Head of caudate nucleus (tissue), 42 donors: ENCODE results near the gene SLC43A3.
"Not testable (repeated sequence)": the region's sequence is repeated elsewhere in the genome, so short reads cannot be mapped to it uniquely, and the experiment has no call there.

Source experiments
- DNase-seq, 42 donors: peaks; one replicate each; pipeline versions ENCODE4 v3.0.0 to v3.0.0-alpha.2; 2020 to 2021; ENCODE audit warnings: mixed read lengths in 7 of 42
- intact Hi-C: fragments of 100-400 bp; cut with DNase I; formaldehyde crosslinking; loops from one replicate; pipeline ENCODE4 v1.15.0; 2022

The SLC43A3 gene

DNA sequence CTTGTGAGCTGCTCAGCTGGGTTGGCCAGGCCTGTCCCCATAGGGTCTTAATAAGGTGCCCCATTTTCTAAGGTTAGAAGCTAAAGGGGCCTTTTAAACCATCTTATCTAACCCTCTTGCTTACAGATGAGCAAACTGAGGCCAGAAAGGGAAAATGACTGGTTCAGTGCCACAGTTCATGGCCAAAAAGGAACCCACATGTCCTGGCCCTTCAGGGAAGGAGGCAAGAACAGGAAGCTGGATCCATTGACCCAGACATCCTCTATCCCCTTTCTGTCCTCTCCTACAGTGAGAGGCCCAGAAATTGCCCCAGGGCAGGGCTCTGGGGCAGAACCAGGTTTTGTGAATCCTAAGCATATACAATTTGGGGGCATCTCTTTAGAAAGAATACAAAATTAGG is 56.0 kb downstream of the SLC43A3 start:
- no peak for DNase-seq
- intact Hi-C loops = no loop called here

- intact Hi-C loops = no loop called here
Measured at GRCh38 chr11:57370251-57370650, 56.7 kb downstream of the SLC43A3 start.

GRCh38 chr11:57368845-57369232 is 58.1 kb downstream of the SLC43A3 start:
- no peak for DNase-seq
- intact Hi-C loops = no loop called here

More at GRCh38 chr11:57370251-57370650, 56.7 kb downstream of the SLC43A3 start:
- DNase-seq = no peak

DNA sequence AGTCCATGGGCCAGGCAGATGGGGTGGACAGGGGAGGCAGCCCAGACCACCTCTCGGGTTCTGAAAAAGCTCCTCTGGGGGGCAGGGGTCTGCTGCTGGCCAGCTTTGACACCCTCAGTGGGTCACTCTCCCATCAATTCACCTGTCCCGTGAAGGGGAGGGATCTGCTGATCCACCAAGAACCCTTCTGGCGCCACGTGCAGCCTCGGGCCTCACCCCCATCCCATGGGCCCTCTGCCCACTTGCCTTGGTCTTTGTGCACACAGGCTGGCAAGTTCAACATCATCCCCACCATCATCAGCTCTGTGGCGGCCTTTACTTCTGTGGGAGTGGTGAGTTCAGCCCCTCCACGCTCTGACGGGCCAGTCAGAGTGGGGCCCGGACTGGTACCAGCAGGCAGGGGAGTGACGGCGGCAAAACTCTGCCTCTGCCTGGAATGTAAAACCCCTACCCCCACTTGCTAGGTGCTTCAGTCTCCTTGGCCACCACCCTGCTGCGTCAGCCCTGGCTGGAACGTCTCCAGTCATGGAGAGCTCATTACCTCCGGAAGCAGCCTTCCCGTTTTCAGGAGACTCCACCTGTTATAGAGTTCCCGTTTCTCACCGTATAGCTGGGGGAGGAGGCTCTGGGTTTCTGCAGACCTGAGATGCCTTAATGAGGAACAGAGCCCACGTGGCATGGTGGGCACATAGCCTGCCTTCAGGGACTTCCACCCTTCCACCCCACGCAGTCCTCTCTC is 58.6 kb downstream of the SLC43A3 start:
- intact Hi-C loops = no loop called here
- no peak for DNase-seq

DNA sequence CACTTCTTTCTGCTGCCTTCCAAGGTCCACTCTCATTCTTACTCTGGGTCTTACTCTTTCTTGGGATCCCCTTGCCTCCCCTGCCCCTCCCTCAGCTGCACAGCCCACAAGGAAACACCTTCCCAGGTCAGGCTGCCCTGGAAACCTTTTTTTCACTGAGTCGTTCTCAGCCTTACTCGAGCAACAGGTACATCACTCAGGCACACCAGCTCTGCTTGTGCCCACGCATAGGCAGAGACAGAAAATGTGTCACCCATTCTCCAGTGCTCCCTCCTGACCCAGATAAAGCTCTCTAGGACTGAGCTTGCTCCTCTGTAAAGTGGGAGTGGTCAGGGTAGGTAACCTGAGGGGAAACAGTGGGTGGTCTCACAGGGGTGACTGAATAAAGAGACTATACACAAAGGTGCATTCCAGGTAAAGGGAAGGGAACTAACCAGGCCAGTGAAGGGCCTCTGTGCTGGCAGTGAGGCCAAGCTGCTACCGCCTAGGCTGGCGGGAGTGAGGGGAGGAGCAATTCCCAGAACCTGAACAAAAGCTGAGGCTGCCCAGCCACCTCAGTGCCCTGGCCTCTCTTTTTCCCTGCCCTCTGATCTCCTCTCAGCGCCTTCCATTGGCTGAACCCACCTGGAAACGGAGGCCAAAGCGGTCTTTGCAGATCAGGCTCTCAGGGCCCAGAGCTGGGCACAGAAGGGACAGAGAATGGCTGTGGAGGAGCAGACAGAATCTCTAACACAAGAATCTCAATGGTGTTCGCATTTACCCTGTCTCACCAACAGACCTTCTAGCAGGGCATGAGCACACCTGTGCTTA is 61.9 kb downstream of the SLC43A3 start:
- intact Hi-C loops = no loop called here
- DNase-seq = peak in 32 of 42 donors; percentile 18 to 87 (median 52)

GRCh38 chr11:57363131-57364080 is 63.5 kb downstream of the SLC43A3 start:
- no peak for DNase-seq
- intact Hi-C loops = no loop called here

DNA sequence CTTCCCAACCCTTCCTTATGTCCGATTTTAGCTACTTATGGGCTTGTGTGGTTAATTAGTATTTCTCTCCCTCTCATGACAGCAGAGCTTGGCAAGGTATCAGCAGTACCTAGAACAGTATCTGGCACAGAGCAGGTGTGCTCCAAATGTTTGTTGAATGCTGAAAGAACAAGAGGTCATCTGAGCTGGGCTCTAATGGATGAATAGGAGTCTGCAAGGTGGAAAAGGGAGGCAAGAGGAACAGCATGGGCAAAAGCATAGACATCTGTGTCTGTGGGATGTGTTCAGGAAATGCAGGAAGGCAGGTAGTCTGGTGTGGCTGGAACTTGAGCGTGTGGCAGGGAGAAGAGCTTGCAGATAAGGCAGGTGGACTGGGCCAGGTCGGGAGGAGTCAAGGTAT is 65.0 kb downstream of the SLC43A3 start:
- intact Hi-C loops = no loop called here
- DNase-seq = no peak

DNA sequence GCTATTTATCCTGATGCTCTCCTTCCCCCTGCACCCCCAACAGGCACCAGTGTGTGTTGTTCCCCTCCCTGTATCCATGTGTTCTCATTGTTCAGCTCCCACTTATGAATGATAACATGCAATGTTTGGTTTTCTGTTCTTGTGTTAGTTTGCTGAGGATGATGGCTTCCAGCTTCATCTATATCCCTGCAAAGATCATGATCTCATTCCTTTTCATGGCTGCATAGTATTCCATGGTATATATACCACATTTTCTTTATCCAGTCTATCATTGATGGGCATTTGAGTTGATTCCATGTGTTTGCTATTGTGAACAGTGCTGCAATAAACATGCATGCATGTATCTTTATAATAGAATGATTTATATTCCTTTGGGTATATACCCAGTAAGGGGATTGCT is 65.5 kb downstream of the SLC43A3 start:
- intact Hi-C loops, DNase-seq: not testable (repeated sequence)

DNA sequence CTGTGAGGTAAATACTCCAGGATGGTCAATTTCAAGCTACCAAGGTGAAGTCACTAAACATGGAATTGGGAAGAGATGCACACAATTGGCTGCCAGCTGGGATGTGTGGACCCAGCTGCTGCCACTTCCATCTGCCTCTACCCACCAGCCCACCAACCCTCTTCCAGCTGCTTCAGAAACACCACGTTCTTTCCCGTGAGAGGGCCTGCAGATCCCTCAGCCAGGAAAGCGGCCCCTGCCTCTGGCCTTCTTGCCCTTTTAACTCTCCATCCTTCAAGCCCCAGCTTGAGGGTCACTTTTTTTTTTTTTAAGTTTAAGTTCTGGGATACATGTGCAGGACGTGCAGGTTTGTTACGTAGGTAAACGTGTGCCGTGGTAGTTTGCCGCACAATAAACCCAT is 65.9 kb downstream of the SLC43A3 start:
- intact Hi-C loops = no loop called here
- DNase-seq = no peak

DNA sequence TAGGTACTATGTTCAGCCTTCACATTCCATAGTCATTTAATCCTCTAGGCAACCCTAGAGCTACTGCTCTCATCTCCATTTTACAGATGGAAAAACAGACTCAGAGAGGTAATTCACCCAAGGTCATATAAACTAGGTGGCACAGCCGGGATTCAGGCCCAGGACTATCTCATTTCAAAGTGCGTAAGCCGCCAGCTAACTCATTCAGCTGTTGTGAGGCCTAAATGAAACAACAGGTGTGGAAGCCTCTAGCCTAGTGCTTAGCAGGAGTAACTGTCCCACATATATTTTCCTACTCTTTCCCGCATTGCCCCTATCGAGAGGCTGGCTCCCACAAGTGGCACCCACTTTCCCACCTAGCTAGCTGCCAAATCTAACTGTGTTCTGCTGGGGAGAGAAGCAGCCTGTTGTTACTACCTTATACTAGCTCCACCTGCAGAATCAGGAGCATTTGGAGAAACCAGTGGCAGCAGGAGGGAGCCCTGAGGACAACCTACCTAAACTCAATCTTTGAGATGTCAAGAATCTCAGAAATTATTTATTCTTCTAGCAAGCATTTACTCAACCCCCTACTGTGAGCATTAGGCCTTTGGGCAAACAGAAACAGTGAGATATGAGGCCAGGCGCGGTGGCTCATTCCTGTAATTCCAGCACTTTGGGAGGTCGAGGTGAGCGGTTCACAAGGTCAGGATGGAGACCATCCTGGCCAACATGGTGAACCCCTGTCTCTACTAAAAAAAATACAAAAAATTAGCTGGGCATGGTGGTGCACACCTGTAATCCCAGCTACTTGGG is 66.8 kb downstream of the SLC43A3 start:
- DNase-seq = no peak
- intact Hi-C loops = no loop called here

DNA sequence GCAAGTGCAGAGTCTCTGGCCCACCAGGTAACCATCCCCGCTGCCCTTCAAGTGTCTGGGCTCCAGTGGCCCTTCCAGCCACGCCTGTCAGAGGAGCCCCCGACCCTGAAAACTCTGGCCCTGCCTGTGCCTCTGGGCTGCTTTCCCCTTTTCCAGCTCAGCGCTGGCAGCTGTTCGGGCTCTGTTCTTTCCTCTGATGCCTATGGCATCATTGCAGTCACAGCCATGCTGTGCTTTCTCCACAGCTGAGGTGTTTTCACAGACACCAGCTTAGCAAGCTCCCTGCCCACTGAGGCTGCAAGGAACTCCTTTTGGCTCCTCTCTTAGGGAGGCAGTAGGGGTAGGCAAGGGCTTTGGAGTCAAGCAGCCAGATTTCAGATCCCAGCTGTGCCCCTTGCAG is 67.5 kb downstream of the SLC43A3 start:
- intact Hi-C loops = no loop called here

DNA sequence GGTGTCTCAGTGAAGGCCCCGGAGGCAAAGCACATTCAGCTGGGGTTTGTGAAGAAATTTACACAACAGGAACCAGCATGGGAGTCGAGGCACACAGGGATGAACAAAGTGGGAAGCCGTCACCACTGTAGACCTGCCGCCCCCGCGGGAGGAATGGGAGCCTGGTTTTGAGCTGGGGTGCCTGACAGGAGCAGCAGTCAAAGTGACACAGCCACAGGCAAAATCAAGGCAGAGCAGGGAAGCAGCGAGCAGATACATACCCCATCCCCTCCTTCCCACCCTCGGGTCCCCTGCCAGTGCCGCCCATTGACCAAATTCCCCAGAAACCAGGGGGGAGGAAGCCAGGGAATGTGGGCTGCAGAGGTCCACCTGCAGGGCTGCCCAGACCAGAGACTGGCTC is 67.9 kb downstream of the SLC43A3 start:
- intact Hi-C loops = no loop called here
- DNase-seq = peak in 5 of 42 donors; percentile 10 to 42 (median 33)

More for the DNA sequence above, 67.5 kb downstream of the SLC43A3 start:
- DNase-seq = no peak

GRCh38 chr11:57358543-57358961 is 68.4 kb downstream of the SLC43A3 start:
- DNase-seq = peak in 6 of 42 donors; percentile 11 to 42 (median 24)
- intact Hi-C loops = no loop called here

DNA sequence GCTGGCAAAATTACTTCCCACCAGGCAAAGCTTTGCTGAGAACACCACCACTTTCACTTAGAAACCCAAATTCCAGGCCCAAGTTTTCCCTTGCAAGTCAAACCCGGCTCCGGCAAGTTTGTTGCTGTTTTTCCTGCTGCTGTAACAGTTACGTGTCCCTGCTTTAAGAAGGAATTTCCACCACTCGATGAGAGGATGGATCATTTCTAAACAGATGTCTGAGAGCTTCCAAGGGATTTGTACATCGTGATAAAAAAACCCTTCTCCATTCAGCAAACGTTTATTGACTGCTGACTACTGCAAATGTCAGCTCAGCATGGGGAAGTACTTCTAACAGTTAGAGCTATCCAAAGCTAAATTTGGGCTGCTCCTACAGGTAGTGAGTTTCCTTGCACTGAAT is 69.1 kb downstream of the SLC43A3 start:
- DNase-seq = no peak
- intact Hi-C loops = no loop called here

DNA sequence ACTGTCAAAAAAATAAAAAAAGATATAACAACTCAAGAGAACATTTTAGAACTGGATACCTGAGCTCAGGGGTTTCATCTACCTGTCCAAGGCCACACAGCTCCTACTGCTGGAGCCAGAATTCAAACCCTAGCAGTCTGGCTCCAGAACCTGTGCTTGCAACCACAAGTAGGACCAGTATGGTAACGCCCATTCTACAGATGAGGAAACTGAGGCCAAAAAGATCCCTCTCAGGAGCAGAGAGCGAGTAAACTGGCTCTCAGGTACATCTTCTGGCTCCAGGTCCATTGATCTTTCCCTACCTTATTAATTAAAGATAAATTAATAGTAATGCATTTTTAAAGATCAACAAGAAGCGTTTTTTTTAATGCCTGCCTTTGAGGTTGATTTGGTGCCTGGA is 69.6 kb downstream of the SLC43A3 start:
- intact Hi-C loops = no loop called here
- DNase-seq = no peak
